22Rv1 (cell line): ENCODE measurements around the gene DTNB.
A peak's percentile ranks its signal among the peaks of the same experiment; 100 is the strongest.

Source experiments
- H3K27ac ChIP-seq: fragments of 450-650 bp; 2 replicates; pipeline ENCODE4 v1.5.1; 2017
- CTCF ChIP-seq: fragments of 450-650 bp; IDR thresholded peaks from 2 replicates; pipeline ENCODE4 v1.5.1; 2017; ENCODE audit warnings: mild to moderate bottlenecking
- ZFX ChIP-seq: fragments of 450-650 bp; IDR thresholded peaks from 2 replicates; pipeline ENCODE4 v1.6.1; 2017; ENCODE audit warnings: antibody characterized with exemption, borderline replicate concordance

The DTNB gene

GRCh38 chr2:25349397-25349796, 324.0 kb downstream of the DTNB start:
- no peak for TF ChIP-seq CTCF
- no peak for TF ChIP-seq ZFX
- H3K27ac ChIP-seq: no peak overlapping the region

DNA sequence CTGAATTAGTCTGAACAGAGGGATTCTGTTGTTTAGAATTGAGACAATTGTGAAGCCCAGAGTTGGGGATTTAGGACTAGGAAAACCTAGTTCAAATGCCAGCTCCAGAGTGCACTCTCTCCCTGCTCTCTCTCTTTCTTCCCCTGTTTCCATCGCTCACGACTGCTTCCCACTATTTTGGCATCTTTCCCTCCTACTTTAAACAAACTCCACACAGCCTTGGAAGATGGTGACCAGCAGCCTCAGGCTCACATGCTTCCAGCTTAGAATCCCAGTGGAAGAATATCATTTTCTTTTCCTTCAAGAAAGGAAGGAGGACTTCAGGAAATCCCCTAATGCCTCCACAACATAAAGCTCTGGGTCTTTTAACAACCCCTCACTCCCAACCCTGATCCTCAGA, 325.5 kb downstream of the DTNB start:
- H3K27ac ChIP-seq: no peak overlapping the region
- TF ChIP-seq ZFX (no peak), CTCF (no peak)

- TF ChIP-seq CTCF: no peak
- no peak for TF ChIP-seq ZFX
Measured at GRCh38 chr2:25347205-25347815, 326.1 kb downstream of the DTNB start.

GRCh38 chr2:25343187-25343825, 330.1 kb downstream of the DTNB start:
- no peak overlapping the region for H3K27ac ChIP-seq
- TF ChIP-seq CTCF: no peak
- TF ChIP-seq ZFX: no peak

More at GRCh38 chr2:25347205-25347815, 326.1 kb downstream of the DTNB start:
- H3K27ac ChIP-seq: no peak overlapping the region

DNA sequence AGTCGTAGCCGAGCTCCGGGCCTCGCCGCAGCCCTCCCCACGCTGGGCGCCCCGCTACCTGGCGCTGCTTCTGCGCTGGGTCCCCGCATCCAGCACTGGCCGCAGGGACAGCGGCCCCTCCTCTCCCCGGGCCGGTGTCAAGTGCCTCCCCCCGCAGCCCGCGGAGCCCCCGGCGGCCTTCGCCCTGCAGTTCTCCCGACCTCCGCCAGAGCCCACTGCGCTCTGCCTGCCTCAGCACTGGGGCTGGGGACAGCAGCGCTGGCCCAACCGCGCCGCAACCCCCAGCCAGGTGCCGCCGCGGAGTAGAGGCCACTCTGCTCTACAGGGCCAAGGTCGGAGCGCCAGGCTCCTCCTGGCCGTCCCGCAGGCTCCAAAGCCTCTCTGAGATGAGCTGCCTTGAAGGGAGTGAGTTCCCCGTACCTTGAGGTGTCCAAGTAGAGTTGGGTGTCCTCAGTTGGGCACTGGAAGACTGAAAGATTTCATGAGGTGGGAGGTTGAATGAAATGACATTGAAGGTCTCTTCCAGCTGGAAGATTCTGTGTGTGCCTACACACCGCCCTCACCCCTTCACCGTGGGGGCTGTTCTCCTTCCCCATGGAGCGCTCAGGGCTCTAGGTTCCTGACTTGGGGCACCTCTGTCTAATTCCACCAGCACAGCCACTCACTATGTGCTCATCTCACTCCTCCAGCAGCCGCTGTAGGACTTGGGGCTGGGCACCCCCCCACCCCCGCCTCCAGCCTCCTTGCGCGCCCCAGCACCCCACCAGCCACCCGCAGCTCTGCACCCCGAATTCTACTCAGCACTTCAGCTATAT, 330.8 kb downstream of the DTNB start:
- H3K27ac ChIP-seq: peak overlapping the region; percentile 64
- no peak for TF ChIP-seq ZFX
- TF ChIP-seq CTCF: peak; percentile 90

DNA sequence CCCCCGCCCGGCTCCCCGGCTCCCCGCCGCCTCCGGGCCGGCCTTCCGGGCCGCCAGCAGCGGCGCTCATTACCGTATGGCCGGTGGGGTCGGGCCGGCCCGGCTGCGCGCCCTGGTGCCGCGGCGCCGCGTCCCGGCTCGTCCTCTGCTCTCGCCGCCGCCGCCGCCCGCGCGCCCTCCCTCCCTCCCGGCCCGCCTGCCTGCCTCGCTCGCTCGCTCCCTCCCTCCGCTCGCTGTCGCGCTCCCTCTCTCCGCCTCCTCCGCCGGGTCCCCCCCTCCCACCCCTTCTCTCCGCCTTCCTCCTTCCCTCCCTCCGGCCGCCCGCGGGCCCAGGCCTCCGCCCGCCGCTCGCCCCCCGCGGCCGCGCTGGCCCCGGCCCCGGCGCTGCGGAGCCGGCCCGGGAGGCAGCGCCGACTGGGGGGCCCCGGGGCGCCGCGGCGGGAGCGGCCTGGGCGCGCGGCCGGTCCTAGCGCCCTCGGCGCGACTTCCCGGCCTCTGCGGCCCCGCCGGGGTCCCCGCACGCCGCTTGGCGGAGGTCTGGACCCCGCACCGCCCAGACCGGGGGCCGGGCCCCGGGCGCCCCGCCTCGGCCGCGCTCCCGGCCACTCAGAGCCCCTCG, 331.5 kb downstream of the DTNB start, which contains the start of gene DNMT3A:
Gene DNMT3A (minus strand): TSS at position 173 of the 619 bp plus-strand sequence. CDS start 27,941 bp downstream, outside the sequence.
- no peak for TF ChIP-seq CTCF
- no peak for TF ChIP-seq ZFX
- peak within 1 kb of the TSS; percentile 64 for H3K27ac ChIP-seq
